HG02798 (cell line): ENCODE results near the gene CTDSPL.
"Not testable (repeated sequence)": the region's sequence is repeated elsewhere in the genome, so short reads cannot be mapped to it uniquely, and the experiment has no call there.

Experiments used
- ATAC-seq: cut with Tn5 transposase; IDR thresholded peaks from one replicate; pipeline ENCODE4 v1.9.1; 2021; ENCODE audit warnings: mild to moderate bottlenecking; ENCODE audit not compliant: unreplicated experiment, poor library complexity

Gene CTDSPL

DNA sequence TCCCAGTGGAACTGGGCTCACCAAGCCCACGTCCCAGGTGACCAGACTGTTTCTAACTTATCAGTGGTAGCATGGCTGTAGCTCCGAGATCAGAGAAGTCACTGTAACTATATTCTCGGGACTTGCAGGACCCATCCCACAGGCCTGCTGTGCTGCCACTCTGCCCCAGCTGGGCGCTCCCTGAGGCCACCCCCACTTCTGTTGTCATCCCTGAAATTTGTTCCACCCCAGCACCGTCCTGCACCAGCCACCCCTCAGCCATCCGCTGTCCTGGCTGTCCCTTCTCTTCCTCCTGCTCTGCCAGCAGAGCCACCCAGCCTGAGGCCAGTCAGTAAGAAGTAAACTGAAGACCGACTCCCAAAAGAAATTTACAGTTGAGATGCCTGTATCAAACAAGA is 95.9 kb downstream of the CTDSPL start:
- no peak for ATAC-seq

DNA sequence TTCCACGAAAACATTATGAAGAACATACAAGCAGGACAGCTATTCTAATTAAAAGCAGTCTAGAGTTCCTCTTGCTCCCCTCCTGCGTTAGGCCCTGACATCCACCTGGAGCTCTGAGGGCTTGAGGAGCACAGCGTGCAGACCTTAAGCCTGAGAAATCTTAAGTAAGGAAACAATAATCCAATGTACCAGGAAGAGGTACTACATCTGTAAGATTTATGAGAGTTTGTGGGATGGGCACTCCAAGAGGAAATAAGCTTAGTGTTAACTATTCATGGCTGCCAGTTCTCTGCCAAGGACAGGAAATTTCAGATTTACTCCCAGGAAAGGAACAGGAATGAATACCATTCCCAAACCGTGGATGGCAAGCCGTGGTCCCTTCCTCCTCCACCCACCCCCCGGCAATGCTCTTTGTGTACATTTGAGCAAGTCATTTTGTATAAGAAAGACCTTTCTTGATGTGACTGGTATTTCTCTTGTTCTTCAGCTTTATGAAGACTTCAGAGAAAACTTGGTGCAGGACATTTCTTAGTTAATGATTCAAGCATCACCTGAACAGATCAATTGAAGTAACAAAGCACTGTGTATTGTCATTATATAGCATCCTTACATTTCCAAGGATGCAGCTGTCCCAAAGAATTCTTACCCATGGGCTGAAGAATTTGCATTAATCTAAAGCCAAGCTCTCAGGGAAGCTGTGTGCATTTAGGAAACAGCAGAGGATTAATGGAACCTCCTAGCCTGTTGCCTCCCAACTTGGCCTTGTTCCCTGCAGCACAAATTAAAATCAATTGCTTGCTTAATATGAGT is 100.1 kb downstream of the CTDSPL start:
- ATAC-seq: no peak

DNA sequence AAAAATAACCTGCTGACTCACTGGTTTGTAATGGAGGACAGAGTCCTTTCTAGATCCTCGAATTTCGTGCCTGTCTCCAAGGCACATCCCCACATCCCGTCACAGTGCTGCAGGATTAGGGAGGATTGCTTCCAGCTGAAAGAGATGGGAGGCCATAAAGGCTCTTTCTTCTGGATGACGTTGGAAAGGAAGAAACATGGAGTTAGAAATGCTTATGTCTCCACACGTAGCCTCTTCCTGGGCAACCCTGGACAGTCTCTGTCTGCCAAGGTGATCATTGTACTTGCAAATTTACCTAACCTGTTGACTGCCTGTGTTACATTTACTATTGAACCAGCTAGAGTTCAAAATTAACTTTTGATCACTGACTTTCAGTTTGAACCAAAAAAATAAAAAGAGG is 101.3 kb downstream of the CTDSPL start:
- ATAC-seq: no peak

DNA sequence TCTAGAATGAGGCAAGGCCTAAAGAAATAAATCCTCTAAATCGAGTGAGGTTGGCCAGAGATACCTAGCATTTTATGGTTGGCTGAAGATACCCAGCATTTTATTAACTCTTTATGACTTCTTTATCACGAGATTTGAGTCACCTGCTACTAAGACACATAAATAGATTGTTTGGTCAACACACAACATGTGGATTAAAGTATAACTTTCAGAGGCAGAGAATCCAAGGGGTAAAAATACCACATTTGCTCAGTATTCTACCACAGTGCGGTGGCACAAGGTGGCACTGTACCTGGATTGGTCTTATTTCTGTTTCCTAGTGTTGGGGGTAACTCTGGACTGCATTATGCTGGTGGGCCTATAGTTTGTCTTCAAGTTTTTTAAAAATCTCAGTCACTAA is 102.0 kb downstream of the CTDSPL start:
- no peak for ATAC-seq

DNA sequence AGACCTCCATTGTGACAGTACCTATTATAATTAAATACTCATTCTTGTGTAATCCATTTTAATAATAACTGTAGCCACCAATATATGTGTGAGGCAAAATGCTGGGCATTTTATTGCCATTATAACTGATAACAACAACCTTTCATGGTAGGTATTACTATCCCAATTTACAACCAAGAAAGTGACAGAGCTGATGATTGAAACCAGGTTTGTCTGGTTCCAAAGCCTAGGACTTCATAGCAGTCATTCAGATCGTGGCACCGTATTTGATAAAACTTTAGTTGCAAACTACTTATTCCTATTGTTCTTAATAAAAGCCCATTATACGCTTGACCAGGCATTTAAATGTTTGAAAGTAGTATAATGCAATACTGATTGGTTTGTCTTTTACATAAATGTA is 102.5 kb downstream of the CTDSPL start:
- no peak for ATAC-seq

DNA sequence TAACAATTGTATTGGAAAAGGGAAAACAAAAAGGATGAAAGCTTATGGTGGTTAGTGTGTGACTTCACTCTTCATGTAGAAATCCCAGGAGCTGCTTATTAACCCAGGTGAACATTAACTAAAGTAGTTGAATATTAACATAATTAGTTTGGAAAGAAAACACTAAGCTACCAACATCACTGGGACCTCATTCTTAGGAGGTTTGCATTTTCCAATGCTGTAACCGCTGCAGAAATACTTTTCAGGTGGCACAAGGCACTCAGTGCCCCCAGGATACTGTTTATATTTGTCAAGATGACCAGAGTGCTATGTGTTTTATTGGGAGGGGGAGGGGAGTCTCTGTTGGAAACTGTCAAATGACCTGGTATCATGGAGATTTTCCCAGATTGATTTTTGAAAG is 103.0 kb downstream of the CTDSPL start:
- ATAC-seq: no peak

DNA sequence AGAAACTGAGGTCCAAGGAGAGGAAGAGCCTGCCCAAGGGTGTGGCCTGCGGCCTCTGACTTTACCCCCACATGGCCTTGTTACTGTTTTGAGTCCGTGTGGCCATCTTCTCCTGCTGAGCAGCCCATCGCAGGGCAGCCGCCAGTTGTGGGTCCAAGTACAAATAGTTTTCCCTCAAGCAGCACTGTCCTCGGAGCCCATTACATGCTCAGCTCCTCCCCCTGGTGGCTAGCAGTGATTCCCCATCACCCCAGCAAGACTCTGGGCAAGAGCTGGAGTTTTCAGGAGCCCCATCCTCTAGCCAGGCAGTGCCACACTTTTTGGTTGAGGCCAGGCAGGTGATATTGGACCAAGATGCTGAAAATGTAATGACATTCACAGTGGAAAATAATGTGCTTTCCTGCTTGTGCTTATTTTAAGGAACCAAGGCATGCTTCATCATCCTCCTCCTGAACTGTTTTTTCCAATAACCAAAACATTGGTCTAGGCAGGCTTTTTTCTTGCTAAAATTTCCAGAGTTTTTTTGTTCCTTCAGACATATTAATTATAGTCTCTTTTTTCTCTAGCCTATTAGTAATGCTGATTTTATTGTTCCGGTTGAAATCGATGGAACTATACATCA is 105.7 kb downstream of the CTDSPL start:
- ATAC-seq: peak; percentile 85

DNA sequence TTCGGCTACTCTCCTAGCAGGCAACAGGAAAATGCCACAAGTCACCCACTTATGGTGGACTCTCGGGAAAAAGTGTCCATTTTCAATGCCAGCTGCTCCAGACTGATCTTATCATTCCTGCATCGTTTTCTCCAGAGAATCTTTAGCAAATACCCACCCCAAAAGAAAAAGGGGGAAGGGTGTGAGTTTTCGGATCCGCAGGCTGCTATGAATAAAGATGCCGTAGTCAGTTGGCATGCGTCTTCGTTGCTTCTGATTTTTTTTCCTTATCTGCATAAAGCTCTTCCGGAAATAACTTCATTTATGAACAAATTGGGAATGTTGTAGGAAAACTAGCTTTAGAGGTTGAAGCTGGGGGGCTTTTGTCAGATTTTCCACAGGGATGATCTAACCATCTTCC is 106.5 kb downstream of the CTDSPL start:
- no peak for ATAC-seq

DNA sequence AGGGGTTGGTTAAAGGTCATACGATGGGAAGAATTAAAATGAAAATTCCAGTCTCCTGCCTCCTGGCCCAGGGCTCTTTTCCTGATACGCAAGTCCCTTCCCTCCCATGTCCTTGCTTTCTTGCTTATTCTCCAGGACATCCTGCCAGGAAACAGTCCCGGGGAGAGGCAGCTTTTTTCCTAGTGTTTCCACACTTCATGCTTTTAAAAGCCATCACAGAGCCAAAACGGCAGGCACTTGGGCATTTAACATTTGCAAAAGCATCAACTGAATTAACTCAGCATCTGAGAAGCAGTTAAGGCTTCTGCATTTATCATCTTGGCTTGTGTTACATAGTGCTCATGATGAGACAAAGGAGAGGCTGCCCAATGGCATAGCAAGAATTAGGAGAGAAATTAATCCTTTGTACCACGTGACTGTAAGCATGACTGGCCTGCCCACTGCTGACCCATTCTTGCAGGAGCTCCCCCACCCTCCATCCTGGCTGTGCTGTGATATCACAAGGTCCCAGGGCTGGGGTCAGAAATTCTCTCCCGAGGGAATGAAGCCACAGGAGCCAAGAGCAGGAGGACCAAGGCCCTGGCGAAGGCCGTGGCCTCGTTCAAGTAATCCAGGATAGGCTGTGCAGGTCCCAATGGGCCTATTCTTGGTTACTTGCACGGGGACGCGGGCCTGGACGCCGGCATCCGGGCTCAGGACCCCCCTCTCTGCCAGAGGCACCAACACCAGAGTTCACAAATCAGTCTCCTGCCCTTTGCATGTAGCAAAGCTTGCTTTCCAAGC is 107.3 kb downstream of the CTDSPL start:
- ATAC-seq: no peak

DNA sequence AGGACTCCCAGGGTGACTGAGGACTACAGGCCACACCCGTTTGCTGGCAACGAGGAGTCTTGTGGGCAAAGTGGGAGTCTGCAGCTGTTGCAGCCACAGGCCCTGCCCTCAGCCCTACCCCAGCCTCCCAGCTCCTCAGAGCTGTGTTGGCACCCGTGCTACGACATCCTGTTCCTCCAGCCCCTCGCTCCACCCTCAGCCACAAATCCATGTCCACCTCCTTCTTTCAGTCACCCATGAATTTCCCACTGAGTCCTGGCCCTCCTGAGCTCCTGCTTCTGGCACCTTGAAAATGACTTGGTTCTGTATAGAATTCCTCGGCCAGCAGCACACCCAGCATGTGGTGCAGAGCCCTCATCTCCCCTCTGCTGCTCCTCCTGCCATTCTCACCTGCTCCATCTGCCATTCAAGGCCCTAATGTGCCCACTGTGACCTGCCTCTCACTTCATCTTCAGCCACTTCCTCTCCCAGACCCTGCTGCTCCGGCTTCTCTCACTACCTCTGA is 108.0 kb downstream of the CTDSPL start:
- ATAC-seq: no peak

DNA sequence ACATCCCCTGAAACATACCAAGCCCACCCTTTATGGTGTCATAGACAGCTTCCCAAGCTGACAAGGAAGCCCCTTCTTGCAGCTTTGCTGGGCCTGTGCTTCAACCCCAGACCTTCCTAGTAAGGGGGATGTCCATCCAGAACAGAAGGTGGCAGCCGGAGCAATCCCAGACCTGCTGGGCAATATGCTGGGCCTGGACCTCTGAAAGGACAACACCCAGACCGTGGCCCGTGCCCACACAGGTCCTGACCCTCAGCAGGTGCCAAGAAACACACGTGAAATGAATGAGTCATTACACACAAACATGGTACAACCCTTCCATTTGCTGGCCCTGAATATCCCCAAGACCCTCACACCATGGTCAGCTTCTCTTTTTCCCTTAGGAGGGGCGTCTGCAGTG is 109.1 kb downstream of the CTDSPL start:
- ATAC-seq: no peak

DNA sequence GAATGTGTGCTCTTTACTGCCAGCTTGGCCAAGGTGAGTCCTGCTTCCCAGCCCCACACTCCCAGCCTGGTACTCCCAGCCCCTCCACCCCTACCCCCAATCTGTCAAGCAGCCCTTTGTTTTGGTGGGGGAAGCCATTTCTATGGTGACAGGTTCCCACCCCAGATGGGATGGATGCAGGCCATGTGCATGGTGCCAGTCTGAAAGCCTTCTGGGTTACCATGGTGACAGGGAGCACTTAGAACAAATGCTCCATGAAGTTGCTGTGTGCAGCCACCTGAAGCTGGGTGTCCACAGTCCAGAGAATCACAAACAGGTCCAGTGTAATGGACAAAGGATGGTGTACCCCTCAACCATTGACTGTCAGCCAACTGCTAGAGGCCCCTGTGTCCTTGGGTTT is 109.8 kb downstream of the CTDSPL start:
- ATAC-seq: no peak

DNA sequence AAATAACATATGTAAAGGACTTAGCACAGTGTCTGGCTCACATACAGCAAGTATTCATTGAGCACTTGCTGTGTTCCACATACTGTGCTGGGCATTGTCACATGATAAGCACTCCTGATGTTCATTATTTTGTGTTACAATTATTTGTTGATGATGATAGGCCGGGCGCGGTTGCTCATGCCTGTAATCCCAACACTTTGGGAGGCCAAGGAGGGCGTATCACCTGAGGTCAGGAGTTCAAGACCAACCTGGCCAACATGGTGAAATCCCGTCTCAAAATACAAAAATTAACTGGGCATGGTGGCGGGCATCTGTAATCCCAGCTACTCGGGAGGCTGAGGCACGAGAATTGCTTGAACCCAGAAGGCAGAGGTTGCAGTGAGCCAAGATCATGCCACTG is 110.4 kb downstream of the CTDSPL start:
- not testable (repeated sequence) for ATAC-seq

DNA sequence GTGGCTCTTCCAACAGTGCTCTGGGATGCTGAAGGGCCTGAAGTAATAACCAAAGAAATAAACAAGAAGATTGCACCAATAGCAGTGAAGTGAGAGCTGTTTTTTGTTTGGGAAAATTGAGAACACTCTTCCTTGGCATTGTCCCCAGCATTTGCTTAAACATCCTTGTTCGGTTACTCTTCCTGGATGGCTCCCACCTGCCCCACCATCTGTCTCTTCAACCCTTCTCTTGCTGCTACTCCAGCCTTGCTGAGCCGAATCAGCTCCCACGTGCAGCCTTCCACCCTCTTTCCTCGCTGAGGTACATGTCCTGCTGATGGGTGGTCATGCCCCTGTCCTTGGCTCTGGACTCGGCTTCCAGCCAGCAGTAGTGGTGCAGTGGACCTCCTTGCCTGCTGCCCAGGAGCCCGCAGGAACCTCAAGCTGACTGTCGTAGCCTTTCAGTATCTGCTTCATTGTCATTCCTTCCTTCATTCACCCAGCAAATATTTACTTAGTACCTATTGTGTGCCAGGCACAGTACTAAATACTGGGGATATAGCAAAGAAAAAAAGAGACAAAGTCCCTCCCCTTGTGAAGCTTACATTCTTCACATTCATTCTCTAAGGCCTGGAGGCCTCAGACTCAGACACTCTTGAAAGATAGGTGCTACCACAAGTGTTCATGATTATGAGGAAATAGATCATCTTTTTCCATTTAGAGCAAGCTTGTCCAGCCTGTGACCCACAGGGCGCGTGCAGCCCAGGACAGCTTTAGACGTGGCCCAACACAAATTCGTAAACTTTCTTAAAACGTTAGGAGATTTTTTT is 111.8 kb downstream of the CTDSPL start:
- no peak for ATAC-seq

DNA sequence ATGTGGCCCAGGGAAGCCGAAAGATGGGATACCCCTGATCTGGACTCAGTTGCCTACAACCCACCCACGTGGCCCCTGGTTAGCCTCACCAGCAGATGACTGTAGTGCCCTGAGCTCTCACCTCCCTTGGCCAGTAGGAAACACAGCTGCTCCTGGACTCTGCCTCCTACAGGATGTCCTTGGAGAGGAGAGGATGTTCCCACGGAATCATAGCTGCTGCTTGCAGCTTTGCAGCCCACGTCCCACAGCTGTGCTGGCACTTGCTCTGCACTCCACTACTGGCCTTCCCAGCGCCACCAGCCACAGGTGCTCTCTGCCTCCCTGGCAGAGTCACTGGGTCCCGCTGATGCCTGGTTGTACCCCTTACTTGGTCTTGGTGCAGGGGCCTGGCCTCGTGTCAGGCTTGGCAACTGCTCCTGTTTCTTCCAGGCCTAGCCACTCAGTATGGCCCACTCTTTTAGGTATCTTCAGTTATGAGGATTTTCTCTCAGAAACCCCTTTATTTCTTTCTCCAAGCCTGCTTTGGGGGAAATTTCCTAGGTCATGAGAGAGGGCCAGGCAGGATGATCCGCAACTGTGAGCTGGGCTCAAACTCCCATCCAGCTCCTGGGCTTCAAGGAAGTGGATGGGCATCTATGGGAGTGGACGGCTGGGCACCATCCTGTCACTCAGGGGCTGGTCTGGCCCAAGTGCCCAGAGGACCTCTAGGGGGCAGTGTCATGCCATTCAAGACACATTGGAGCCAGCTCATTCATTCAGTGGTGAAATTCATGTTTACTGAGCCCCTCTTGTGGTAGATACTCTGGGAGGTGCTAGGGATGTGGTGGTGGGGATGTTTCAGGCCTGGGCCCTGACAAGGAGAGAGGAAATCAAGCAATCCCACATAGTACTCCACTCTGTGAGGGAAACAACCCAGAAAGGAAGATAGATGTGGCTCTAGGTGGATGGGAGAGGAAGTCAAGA is 112.7 kb downstream of the CTDSPL start:
- ATAC-seq: peak; percentile 93

DNA sequence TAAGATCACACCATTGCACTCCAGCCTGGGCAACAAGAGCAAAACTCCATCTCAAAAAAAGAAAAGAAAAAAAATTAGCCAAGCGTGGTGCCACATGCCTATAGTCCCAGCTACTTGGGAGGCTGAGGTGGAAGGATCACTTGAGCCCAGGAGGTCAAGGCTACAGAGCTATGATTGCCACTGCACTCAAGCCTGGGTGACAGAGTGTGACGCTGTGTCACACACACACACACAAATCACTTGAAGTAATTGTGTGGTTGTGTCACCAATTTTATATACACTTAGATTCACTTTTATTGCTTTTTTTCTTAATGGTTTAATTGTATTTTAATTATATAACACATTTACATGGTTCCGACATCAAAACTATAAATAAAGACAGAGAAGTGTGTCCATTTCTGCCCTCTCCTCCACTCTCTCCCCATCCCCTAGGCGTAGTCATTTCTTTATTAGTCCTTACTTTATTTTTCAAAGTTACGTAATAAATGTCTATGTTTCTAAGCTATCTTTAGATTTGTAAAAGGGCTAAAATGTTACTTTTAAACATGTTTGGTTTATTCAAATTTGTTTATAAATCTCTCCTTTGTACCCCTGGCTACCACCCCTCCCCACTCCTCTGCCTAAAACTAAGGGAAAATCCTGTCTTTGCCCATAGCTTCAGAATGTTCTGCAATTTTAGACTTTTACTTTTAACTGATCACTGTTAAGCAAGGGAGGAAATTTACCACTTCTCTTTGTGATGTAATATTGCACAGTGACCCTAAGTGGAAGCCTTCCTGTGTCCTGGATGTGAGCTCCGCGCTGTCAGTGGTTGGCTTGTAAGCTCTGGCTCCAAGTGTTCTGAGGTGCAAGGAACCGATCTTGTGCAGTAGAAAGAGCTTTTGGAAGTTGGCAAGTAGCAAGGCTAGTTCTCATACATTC is 118.1 kb downstream of the CTDSPL start:
- ATAC-seq: no peak

DNA sequence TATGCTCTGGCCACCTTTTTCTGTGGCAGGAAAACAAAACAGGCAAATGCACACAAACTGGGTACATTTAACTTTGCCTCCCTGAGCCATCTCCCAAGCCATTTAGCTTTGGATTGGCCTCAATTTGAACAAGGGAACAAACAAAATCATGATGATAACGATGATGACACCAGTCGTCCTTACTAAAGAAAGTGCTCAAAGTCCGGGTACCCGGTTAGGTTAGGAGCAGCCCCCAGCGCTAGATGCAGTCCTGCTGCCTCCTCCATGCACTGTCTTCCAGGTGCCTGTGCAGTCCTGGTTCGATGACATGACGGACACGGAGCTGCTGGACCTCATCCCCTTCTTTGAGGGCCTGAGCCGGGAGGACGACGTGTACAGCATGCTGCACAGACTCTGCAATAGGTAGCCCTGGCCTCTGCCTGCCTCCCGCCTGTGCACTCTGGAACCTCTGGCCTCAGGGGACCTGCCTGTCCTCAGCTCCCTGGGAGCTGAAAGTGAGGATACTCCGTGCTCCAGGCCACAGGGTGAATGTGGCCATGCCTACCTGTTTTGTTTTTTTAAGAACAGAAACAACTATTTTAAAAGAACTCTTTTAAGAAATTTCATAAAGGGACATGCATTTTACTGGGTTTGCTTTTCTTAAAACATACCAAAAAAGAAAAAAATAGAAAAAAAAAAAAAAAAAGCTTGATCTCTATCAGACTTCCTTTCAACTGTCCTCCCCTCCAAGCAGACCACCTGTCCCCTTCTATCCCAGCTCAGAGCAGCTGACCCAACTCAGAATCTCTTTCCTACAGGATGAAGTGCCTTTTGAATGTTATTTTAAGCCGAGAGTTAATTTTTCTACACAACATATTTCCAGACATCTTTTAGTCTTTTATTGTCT is 119.0 kb downstream of the CTDSPL start:
- no peak for ATAC-seq
